NCI-H2107 (cell line): ENCODE measurements around the gene KLHL8.

Experiments used
- DNase-seq: peaks from one replicate; lab custom pipeline; 2025; lab: John Stamatoyannopoulos, UW

Gene KLHL8

GRCh38 chr4:87220094-87220822 lies at the start of gene KLHL8:
Gene KLHL8, minus strand, starts transcription at chr4:87220618. Its CDS starts 25,079 bp downstream, at chr4:87195539.
- peak; percentile 25 for DNase-seq

GRCh38 chr4:87270144-87270543 lies 49.7 kb upstream of the KLHL8 start:
- DNase-seq: no peak

DNA sequence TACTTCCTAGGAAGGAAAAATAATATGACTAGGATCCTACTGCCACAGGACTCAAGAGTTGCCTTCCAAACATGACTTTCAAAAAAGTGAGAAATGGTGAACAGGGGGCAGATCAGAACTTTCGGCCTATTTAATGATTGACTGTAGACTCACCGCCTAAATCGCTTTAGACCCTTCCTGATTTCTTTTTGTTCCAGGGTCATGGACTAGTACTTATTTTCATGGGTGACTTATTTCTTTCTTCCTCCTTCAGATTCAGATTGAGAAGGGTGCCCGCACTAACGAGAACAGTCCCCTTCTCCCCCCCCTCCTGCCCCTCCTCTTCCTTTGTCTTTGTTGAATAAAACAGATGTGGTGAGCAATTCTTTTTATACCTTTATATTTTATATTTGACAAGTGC lies 48.0 kb upstream of the KLHL8 start:
- no peak for DNase-seq

DNA sequence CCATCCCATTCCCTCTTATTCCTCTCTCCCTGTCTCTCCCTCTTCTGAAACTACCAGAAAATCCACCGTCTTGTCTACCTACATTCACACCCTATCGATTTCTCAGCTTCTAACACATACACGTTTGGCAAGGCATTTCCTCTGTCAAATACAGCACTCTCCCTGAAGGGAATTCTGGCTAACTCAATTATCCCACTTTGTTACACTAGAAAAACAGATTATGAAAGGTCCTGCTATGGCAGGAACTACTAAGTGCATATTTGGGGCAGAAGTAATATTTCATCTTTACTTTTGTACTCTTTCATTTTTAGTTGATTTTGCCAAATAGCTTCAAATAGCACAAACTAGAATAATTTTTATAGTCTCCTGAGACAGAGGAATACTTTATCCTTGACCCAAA lies 46.6 kb upstream of the KLHL8 start:
- DNase-seq: no peak

GRCh38 chr4:87262886-87263285 lies 42.5 kb upstream of the KLHL8 start:
- DNase-seq: no peak

- DNase-seq: no peak
Measured at GRCh38 chr4:87260477-87260876, 40.1 kb upstream of the KLHL8 start.

GRCh38 chr4:87258677-87259076 lies 38.3 kb upstream of the KLHL8 start:
- no peak for DNase-seq

GRCh38 chr4:87257523-87257922 lies 37.1 kb upstream of the KLHL8 start:
- no peak for DNase-seq

DNA sequence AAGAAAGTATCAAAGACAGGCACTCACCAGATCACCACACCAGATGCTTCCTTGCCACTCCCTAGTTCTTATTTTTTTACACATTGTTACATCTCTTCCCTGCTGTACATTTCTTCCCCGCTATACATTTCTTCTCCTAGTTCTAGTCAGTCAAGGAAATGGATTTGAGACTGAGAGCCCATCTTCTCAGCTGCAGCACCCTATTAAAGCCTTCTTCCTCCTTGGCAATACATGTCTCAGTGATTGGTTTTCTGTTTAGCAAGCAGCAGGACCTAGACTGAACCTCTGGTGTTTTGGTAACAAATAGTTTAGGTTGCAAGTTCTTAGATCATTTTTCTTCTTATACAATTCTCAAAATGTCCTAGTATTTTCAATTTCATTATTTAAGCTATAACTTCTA lies 35.3 kb upstream of the KLHL8 start:
- DNase-seq: no peak

GRCh38 chr4:87251106-87251505 lies 30.7 kb upstream of the KLHL8 start:
- no peak for DNase-seq

- no peak for DNase-seq
Measured at GRCh38 chr4:87250294-87250693, 29.9 kb upstream of the KLHL8 start.

DNA sequence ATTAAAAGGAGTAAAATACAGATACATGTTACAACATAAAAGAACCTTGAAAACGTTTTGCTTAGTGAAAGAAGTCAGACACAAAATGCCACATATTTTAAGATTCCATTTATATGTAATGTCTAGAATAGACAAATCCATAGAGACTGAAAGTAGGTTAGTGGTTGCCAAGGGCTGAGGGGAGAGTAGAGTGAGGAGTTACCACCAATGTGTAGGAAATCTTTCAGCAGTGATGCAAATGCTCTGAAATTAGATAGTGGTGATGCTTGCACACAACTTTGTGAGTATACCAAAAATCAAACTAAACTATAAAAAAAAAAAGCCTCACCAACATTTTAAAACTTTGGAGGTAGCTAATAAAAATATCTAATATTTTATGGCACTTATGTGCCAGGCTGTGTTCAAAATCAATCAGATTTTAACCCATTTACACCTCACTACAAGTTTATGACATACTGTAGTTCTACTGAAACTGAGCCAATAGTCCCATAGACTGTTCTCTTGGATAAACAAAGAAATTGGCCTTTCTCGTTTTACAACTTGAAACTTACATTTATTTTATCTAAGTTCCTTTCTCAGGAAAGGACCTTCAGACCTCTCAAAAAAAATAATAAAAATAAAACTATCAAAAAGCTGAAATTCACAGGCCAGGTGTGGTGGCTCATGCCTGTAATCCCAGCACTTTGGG lies 29.1 kb upstream of the KLHL8 start:
- DNase-seq: no peak

GRCh38 chr4:87243426-87244053 lies 23.1 kb upstream of the KLHL8 start:
- no peak for DNase-seq

DNA sequence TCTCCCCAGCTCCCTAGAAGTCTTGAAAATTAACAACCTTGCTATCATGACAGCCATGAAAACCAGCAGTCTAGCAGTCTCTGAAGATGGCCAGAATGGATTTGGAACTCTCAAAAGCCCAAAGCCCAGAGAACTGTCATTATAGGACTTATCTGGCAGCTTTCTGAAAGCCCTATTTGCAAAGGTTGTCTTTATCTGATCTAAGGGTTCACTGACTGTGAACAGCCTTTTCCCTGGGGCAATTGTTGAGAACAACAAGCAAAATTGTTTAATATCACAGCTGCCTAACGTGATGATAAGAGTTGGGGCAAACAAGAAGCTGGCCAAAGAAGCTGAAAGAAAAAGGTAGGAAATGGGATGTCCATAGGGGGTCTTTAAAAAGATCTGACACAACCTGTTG lies 20.9 kb upstream of the KLHL8 start:
- DNase-seq: no peak

DNA sequence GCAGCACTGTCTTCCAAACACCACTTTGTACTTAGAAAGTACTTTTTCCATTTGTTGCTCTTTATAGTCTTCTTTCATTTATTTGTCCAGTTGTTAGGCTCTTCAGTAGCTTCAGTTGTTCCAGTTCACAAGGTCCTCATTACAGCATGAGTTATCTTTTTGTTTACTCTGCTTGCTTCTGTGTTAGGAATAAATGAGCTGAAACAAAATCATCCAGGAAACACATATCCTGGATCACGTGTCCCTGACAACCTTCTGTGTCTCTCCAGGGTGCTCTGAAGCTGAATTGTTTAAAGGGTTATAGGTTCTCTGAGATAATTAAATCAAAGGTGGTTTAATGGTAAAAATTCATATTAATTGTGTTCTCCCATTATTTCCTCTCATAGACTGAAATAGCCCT lies 19.9 kb upstream of the KLHL8 start:
- no peak for DNase-seq

DNA sequence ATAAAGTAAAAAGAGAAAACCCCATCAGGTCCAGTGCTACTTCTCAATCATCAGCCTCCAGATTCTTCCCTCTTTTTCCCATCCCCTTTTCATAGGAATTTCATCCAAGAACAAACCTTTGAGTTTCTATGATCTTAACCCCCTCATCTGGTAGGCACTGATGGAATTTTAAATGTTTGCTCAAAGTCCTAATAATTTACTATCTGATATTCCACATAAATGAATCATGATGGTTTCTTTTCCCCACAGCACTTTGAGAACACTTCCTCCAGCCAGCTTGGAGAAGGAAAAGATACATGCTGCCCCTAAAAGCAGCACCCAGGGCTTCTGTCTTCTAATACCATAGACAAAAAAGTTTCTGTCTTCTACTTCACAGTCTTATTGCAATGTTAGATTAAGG lies 19.4 kb upstream of the KLHL8 start:
- no peak for DNase-seq

DNA sequence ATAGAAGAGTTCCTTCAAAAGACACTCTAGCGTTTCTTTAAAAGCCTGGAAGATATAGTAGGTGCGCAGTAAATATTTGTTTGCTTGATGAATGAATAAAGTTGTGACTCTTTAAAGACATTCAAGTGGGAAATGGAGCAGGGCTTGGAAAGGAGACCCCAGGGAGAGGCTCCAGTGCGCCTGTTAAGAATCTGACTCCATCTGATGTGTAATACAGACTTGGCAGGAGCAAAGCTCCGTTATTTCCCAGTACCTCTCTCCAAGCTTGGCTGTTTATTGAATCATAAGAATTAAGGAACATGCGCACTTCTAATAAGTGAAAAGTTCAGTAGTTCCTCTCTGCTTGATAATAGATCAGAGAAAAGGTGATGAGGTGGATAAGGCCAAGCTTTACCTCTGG lies 18.8 kb upstream of the KLHL8 start:
- no peak for DNase-seq

- no peak for DNase-seq
Measured at GRCh38 chr4:87236861-87237260, 16.4 kb upstream of the KLHL8 start.

- no peak for DNase-seq
Measured at GRCh38 chr4:87235020-87235671, 14.7 kb upstream of the KLHL8 start.

DNA sequence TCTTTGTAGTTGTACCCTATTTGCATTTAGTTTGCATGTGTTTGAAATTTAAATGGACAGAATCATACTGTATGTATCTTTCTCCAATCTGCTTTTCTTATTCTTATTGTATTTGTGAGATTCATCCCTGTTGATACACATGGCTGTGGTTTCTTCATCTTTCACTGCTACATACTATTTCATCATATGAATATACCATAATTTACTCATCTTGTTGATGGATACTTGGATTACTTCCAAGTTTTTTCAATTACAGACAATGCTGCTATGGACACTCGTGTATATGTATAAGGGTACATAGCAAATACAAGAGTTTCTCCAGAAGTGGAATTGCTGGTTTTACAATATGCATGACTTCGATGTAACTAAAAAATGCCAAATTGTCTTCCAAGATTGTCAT lies 11.8 kb upstream of the KLHL8 start:
- no peak for DNase-seq

DNA sequence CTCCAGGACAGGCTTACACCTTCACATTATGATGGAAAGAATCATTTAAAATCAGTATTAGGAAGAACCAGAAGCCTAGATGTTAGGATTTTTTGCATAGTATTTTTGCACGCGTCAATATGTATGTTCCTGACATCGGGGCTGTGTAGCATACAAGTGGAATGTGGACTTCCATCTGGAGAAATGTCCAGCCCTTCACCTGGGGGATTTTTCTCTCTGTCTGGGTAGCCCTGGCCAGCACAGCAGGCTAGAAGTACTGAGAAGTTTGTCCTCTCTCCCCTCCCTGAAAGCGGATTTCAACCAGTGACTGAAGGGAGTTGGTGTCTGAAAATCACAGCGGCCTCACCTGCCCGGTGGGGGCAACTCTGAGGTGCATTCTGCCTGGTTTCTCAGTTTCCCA lies 10.4 kb upstream of the KLHL8 start:
- DNase-seq: no peak

DNA sequence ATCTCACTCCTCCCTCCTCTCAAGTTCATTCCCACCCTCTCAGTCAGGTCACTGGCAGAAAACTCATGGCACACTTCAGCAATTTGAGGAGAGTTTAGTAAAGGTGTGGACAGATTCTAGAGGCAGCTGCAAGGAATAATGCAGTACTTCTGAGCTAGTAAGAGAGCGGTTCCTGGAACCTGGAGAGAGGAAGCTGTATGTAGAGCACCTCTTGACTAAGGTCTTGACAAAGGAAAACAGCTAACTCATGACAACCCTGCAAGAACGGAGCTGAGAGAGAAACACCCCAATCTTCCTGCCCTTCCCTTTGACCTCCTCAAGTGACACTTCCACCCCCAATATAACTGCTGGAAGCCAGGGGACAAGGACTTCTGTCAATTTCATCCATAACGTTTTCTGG lies 9.6 kb upstream of the KLHL8 start:
- DNase-seq: no peak
